8988T (cell line): ENCODE results near the gene RUNDC3A.

Experiments
- DNase-seq: peaks from one replicate; pipeline ENCODE4 v3.0.0; 2011

RUNDC3A gene

GRCh38 chr17:44284024-44284400 lies 24.4 kb upstream of the RUNDC3A start:
- no peak for DNase-seq

- DNase-seq = no peak
Observed at GRCh38 chr17:44287651-44288050, 20.8 kb upstream of the RUNDC3A start.

GRCh38 chr17:44293509-44294226 lies 14.7 kb upstream of the RUNDC3A start:
- no peak for DNase-seq

GRCh38 chr17:44297975-44298374 lies 10.4 kb upstream of the RUNDC3A start:
- DNase-seq = no peak

GRCh38 chr17:44304651-44305050 lies 3.8 kb upstream of the RUNDC3A start:
- no peak for DNase-seq

GRCh38 chr17:44307387-44308186 lies 814 bp upstream of the RUNDC3A start:
- no peak for DNase-seq

- DNase-seq = no peak
Observed at GRCh38 chr17:44308865-44309264, 464 bp downstream of the RUNDC3A start.

- no peak for DNase-seq
Observed at GRCh38 chr17:44309472-44309871, 1.1 kb downstream of the RUNDC3A start.

- no peak for DNase-seq
Observed at GRCh38 chr17:44310188-44310587, 1.8 kb downstream of the RUNDC3A start.

- DNase-seq = no peak
Observed at GRCh38 chr17:44310609-44311376, 2.4 kb downstream of the RUNDC3A start.

GRCh38 chr17:44311562-44312181 lies 3.3 kb downstream of the RUNDC3A start:
- DNase-seq = no peak

- DNase-seq = no peak
Observed at GRCh38 chr17:44312396-44313104, 4.1 kb downstream of the RUNDC3A start.

- DNase-seq = no peak
Observed at GRCh38 chr17:44314031-44314430, 5.6 kb downstream of the RUNDC3A start.

GRCh38 chr17:44314524-44314868 lies 6.1 kb downstream of the RUNDC3A start:
- no peak for DNase-seq

- no peak for DNase-seq
Observed at GRCh38 chr17:44314869-44315661, 6.7 kb downstream of the RUNDC3A start.

GRCh38 chr17:44315760-44316731 lies 7.6 kb downstream of the RUNDC3A start:
- DNase-seq = no peak

- no peak for DNase-seq
Observed at GRCh38 chr17:44317545-44317944, 9.1 kb downstream of the RUNDC3A start.

GRCh38 chr17:44318077-44318892 lies 9.9 kb downstream of the RUNDC3A start:
- DNase-seq = no peak

GRCh38 chr17:44320066-44320465 lies 11.7 kb downstream of the RUNDC3A start:
- DNase-seq = no peak
